H9 (cell line): ENCODE data around the gene MUTYH. TPM values are rescaled to one million over a fixed set of nuclear protein-coding genes. Genes with fewer than 3 reads are reported as not detected.

ENCODE experiments used
- DNase-seq: peaks from one replicate; pipeline ENCODE4 v3.0.0-alpha.2; 2017
- H2AFZ ChIP-seq: one replicate; pipeline ENCODE4 v1.6.1; 2013; ENCODE audit warnings: mild to moderate bottlenecking, low read length, control low read depth, moderate library complexity
- H2AK5ac ChIP-seq: 2 replicates; pipeline ENCODE4 v1.6.1; 2013; ENCODE audit warnings: low read length, control low read depth, mixed read lengths; ENCODE audit not compliant: insufficient read length
- H2BK120ac ChIP-seq: one replicate; pipeline ENCODE4 v1.6.1; 2013; ENCODE audit warnings: low read depth, mild to moderate bottlenecking, low read length, control low read depth, inconsistent platforms; ENCODE audit not compliant: poor library complexity, severe bottlenecking
- H2BK12ac ChIP-seq: 2 replicates; pipeline ENCODE4 v1.6.1; 2013; ENCODE audit warnings: low read length, control low read depth, mixed read lengths, low read depth; ENCODE audit not compliant: insufficient read length
- H2BK15ac ChIP-seq: 2 replicates; pipeline ENCODE4 v1.6.1; 2013; ENCODE audit warnings: low read depth, low read length, control low read depth
- H2BK20ac ChIP-seq: one replicate; pipeline ENCODE4 v1.6.1; 2013; ENCODE audit warnings: low read depth, mild to moderate bottlenecking, low read length, control low read depth, inconsistent platforms; ENCODE audit not compliant: poor library complexity, severe bottlenecking
- H2BK5ac ChIP-seq: 2 replicates; pipeline ENCODE4 v1.6.1; 2013; ENCODE audit warnings: low read length, control low read depth, mixed read lengths; ENCODE audit not compliant: insufficient read length
- H3K14ac ChIP-seq: 2 replicates; pipeline ENCODE4 v1.6.1; 2013; ENCODE audit warnings: low read length, control low read depth; ENCODE audit not compliant: insufficient read depth
- H3K18ac ChIP-seq: 2 replicates; pipeline ENCODE4 v1.6.1; 2013; ENCODE audit warnings: low read depth, mild to moderate bottlenecking, mixed read lengths, low read length, control low read depth; ENCODE audit not compliant: insufficient read length
- H3K23ac ChIP-seq: 2 replicates; pipeline ENCODE4 v1.6.1; 2013; ENCODE audit warnings: low read length, control low read depth, mixed read lengths, low read depth; ENCODE audit not compliant: insufficient read length
- H3K23me2 ChIP-seq: 2 replicates; pipeline ENCODE4 v1.6.1; 2013; ENCODE audit warnings: low read depth, mild to moderate bottlenecking, mixed read lengths, low read length, control low read depth; ENCODE audit not compliant: insufficient read length, poor library complexity, severe bottlenecking
- H3K27ac ChIP-seq: 2 replicates; pipeline ENCODE4 v1.5.1; 2013; ENCODE audit warnings: low read length, control low read depth, mixed read lengths, low read depth; ENCODE audit not compliant: insufficient read length
- H3K27me3 ChIP-seq: 2 replicates; pipeline ENCODE4 v1.6.1; 2013; ENCODE audit warnings: low read length, control low read depth, inconsistent platforms; ENCODE audit not compliant: insufficient read depth
- H3K4ac ChIP-seq: 2 replicates; pipeline ENCODE4 v1.6.1; 2013; ENCODE audit warnings: low read depth, mild to moderate bottlenecking, control low read depth, inconsistent platforms, low read length, moderate library complexity
- H3K4me1 ChIP-seq: 2 replicates; pipeline ENCODE4 v1.6.1; 2013; ENCODE audit warnings: low read length, control low read depth, inconsistent platforms; ENCODE audit not compliant: insufficient read depth
- H3K4me2 ChIP-seq: 2 replicates; pipeline ENCODE4 v1.6.1; 2013; ENCODE audit warnings: low read length, control low read depth, mixed read lengths; ENCODE audit not compliant: insufficient read length, insufficient read depth
- H3K56ac ChIP-seq: 2 replicates; pipeline ENCODE4 v1.6.1; 2013; ENCODE audit warnings: low read depth, mild to moderate bottlenecking, mixed read lengths, low read length, control low read depth; ENCODE audit not compliant: insufficient read length
- H3K79me1 ChIP-seq: 2 replicates; pipeline ENCODE4 v1.6.1; 2013; ENCODE audit warnings: low read depth, mild to moderate bottlenecking, moderate library complexity, low read length, control low read depth, inconsistent platforms; ENCODE audit not compliant: insufficient read depth, poor library complexity, severe bottlenecking
- H3K79me2 ChIP-seq: 2 replicates; pipeline ENCODE4 v1.6.1; 2013; ENCODE audit warnings: low read length, control low read depth, inconsistent platforms; ENCODE audit not compliant: insufficient read depth
- H3K9ac ChIP-seq: 2 replicates; pipeline ENCODE4 v1.6.1; 2013; ENCODE audit warnings: low read length, control low read depth, mixed read lengths; ENCODE audit not compliant: insufficient read length; ENCODE audit errors: extremely low read depth
- H3K9me3 ChIP-seq: one replicate; pipeline ENCODE4 v1.6.1; 2013; ENCODE audit warnings: low read depth, low read length, inconsistent platforms; ENCODE audit not compliant: control insufficient read depth
- H3T11ph ChIP-seq: one replicate; pipeline ENCODE4 v1.6.1; 2013; ENCODE audit warnings: mild to moderate bottlenecking, low read length, control low read depth, inconsistent platforms
- H4K20me1 ChIP-seq: one replicate; pipeline ENCODE4 v1.6.1; 2013; ENCODE audit not compliant: control insufficient read depth, insufficient read length, insufficient read depth
- H4K5ac ChIP-seq: 2 replicates; pipeline ENCODE4 v1.6.1; 2013; ENCODE audit warnings: low read depth, mild to moderate bottlenecking, mixed read lengths, low read length, control low read depth; ENCODE audit not compliant: insufficient read length
- H4K8ac ChIP-seq: replicated peaks from 2 replicates; pipeline ENCODE4 v1.6.1; 2013; ENCODE audit warnings: low read length, control low read depth, mixed read lengths, low read depth; ENCODE audit not compliant: insufficient read length
- H4K91ac ChIP-seq: 2 replicates; pipeline ENCODE4 v1.6.1; 2013; ENCODE audit warnings: low read depth, mild to moderate bottlenecking, moderate library complexity, mixed read lengths, low read length, control low read depth; ENCODE audit not compliant: insufficient read length
- H3K27ac Mint-ChIP-seq, 3 experiments: 2 replicates in 2 of 3; 3 replicates in 1 of 3; pipeline ENCODE4 v1.8.0; 2020 to 2021; ENCODE audit warnings: mixed read lengths in 3 of 3, mild to moderate bottlenecking in 1 of 3, moderate library complexity in 1 of 3
- H3K27me3 Mint-ChIP-seq: 2 replicates; pipeline ENCODE4 v1.8.0; 2021; ENCODE audit warnings: low read depth, mild to moderate bottlenecking, moderate library complexity, mixed read lengths
- H3K36me3 Mint-ChIP-seq, 3 experiments: 2 replicates in 2 of 3; 3 replicates in 1 of 3; pipeline ENCODE4 v1.8.0; 2020 to 2021; ENCODE audit warnings: low read depth in 3 of 3, mixed read lengths in 3 of 3; ENCODE audit not compliant: insufficient read depth in 1 of 3
- H3K4me1 Mint-ChIP-seq, 2 experiments: 2 replicates each; pipeline ENCODE4 v1.8.0; 2020; ENCODE audit warnings: mixed read lengths in 2 of 2
- H3K4me3 Mint-ChIP-seq, 2 experiments: 2 replicates in 1 of 2; 3 replicates in 1 of 2; pipeline ENCODE4 v1.8.0; 2020 to 2021; ENCODE audit warnings: mild to moderate bottlenecking in 2 of 2, mixed read lengths in 2 of 2, moderate library complexity in 1 of 2
- H3K9me3 Mint-ChIP-seq, 2 experiments: 2 replicates in 1 of 2; 3 replicates in 1 of 2; pipeline ENCODE4 v1.8.0; 2020; ENCODE audit warnings: mild to moderate bottlenecking in 2 of 2, mixed read lengths in 2 of 2, moderate library complexity in 1 of 2
- WGBS: extraction: QIAGEN DNeasy Blood & Tissue Kit; methylation state at CpG from one replicate; pipeline ENCODE4 v1.1.7; 2013; ENCODE audit warnings: missing lambda C conversion rate, low lambda C conversion rate, mixed read lengths; ENCODE audit not compliant: insufficient read length; ENCODE audit errors: extremely low coverage; 5-methylcytosine and 5-hydroxymethylcytosine counted together
- total RNA-seq: library from RNA; stranded (reverse); gene quantifications from 2 replicates; pipeline ENCODE4 v1.2.1, GENCODE V29; 2021
- TF ChIP-seq, protein P1 (sequence below): fragments of 200-600 bp; sonication (generic); conservative IDR thresholded peaks from 3 replicates; pipeline ENCODE4 v1.8.0; 2021; ENCODE audit warnings: antibody characterized with exemption, mild to moderate bottlenecking

Gene MUTYH
- total RNA-seq, 1 experiment from 2014 or later = 52.6 TPM

GRCh38 chr1:45299981-45300668, 40.1 kb downstream of the MUTYH start:
- Histone ChIP-seq H3K4me1 (peaks cover 4% of the 10 kb centered on the region), H2BK15ac (no peak overlapping the region), H3K23ac (no peak overlapping the region), H3K79me2 (no peaks in the 10 kb centered on the region), H4K8ac (no peak overlapping the region), H4K5ac (no peak overlapping the region), H2BK120ac (no peak overlapping the region), H4K20me1 (no peaks in the 10 kb centered on the region), H3K4ac (no peak overlapping the region), H3T11ph (no peak overlapping the region), H3K23me2 (peaks cover 9% of the 10 kb centered on the region), H2BK12ac (no peak overlapping the region), H3K79me1 (no peaks in the 10 kb centered on the region), H3K18ac (no peak overlapping the region), H2AK5ac (no peak overlapping the region), H2AFZ (no peak overlapping the region), H3K9ac (no peak overlapping the region), H3K9me3 (no peaks in the 10 kb centered on the region), H3K4me2 (no peak overlapping the region), H2BK20ac (no peak overlapping the region), H3K56ac (no peak overlapping the region), H4K91ac (no peak overlapping the region), H3K27me3 (no peaks in the 10 kb centered on the region), H3K27ac (no peak overlapping the region), H2BK5ac (no peak overlapping the region), H3K14ac (no peak overlapping the region)
- Mint-ChIP-seq H3K9me3 (no peaks in the 10 kb centered on the region), H3K27me3 (no peaks in the 10 kb centered on the region), H3K27ac (peak overlapping the region in 1 of 3 experiments; percentile 46; a peak in 1 of 7 replicates), H3K4me1 (peaks cover 29 to 30% of the 10 kb centered on the region in 2 experiments), H3K36me3 (no peaks in the 10 kb centered on the region), H3K4me3 (no peak overlapping the region; a peak in 1 of 5 replicates)
- WGBS = no CpG with 5 or more reads among the region's 4 CpGs
- TF ChIP-seq, protein P1, sequence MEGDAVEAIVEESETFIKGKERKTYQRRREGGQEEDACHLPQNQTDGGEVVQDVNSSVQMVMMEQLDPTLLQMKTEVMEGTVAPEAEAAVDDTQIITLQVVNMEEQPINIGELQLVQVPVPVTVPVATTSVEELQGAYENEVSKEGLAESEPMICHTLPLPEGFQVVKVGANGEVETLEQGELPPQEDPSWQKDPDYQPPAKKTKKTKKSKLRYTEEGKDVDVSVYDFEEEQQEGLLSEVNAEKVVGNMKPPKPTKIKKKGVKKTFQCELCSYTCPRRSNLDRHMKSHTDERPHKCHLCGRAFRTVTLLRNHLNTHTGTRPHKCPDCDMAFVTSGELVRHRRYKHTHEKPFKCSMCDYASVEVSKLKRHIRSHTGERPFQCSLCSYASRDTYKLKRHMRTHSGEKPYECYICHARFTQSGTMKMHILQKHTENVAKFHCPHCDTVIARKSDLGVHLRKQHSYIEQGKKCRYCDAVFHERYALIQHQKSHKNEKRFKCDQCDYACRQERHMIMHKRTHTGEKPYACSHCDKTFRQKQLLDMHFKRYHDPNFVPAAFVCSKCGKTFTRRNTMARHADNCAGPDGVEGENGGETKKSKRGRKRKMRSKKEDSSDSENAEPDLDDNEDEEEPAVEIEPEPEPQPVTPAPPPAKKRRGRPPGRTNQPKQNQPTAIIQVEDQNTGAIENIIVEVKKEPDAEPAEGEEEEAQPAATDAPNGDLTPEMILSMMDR = peak; percentile 87
- DNase-seq = peak; percentile 58
